Neural cell (in vitro differentiated cells): ENCODE data around the gene GABBR2. TPM values are rescaled to one million over a fixed set of nuclear protein-coding genes. Genes with fewer than 3 reads are reported as not detected.

Experiments
- H2AFZ ChIP-seq: fragments of 200-600, 300-800 bp; sonication (generic), shearing (Covaris generic); 2 replicates; pipeline ENCODE4 v1.6.0; 2014; ENCODE audit warnings: low read depth, mild to moderate bottlenecking, antibody characterized with exemption, low read length, moderate library complexity
- H3F3A ChIP-seq: fragments of 200-600 bp; shearing (Covaris generic); 2 replicates; pipeline ENCODE4 v1.6.1; 2016; ENCODE audit warnings: mild to moderate bottlenecking, moderate library complexity, mixed read lengths, antibody characterized with exemption, low read length; ENCODE audit not compliant: insufficient read depth, poor library complexity, severe bottlenecking
- H3K27ac ChIP-seq: fragments of 200-600, 300-800 bp; sonication (generic), shearing (Covaris generic); 2 replicates; pipeline ENCODE4 v1.5.1; 2014; ENCODE audit warnings: mild to moderate bottlenecking, low read length, moderate library complexity
- H3K27me3 ChIP-seq: fragments of 300-800, 200-600 bp; sonication (generic), shearing (Covaris generic); 2 replicates; pipeline ENCODE4 v1.6.0; 2014; ENCODE audit warnings: mild to moderate bottlenecking, low read depth, low read length, moderate library complexity; ENCODE audit not compliant: insufficient read depth
- H3K36me3 ChIP-seq: fragments of 300-800, 200-600 bp; sonication (generic), shearing (Covaris generic); 2 replicates; pipeline ENCODE4 v1.5.1; 2014; ENCODE audit warnings: mild to moderate bottlenecking, antibody characterized with exemption, low read length, moderate library complexity; ENCODE audit not compliant: insufficient read depth
- H3K4me2 ChIP-seq: fragments of 300-800, 200-600 bp; sonication (generic), shearing (Covaris generic); 2 replicates; pipeline ENCODE4 v1.6.0; 2014; ENCODE audit warnings: mild to moderate bottlenecking, low read length
- H3K4me3 ChIP-seq: fragments of 300-800, 200-600 bp; sonication (generic), shearing (Covaris generic); 2 replicates; pipeline ENCODE4 v1.5.1; 2014; ENCODE audit warnings: mild to moderate bottlenecking, low read length, moderate library complexity
- H3K79me2 ChIP-seq: fragments of 200-600 bp; shearing (Covaris generic); replicated peaks from 2 replicates; pipeline ENCODE4 v1.6.0; 2014; ENCODE audit warnings: mild to moderate bottlenecking, low read length, moderate library complexity; ENCODE audit not compliant: insufficient read depth
- H3K9ac ChIP-seq: fragments of 300-800, 200-600 bp; sonication (generic), shearing (Covaris generic); 2 replicates; pipeline ENCODE4 v1.6.1; 2016; ENCODE audit warnings: mild to moderate bottlenecking, low read length, mixed read lengths
- H3K9me2 ChIP-seq: fragments of 200-600 bp; shearing (Covaris generic); 2 replicates; pipeline ENCODE4 v1.6.1; 2016; ENCODE audit warnings: mild to moderate bottlenecking, low read length, mixed read lengths; ENCODE audit not compliant: insufficient read depth
- H3K9me3 ChIP-seq: fragments of 200-600, 300-800 bp; sonication (generic), shearing (Covaris generic); 2 replicates; pipeline ENCODE4 v1.6.1; 2016; ENCODE audit warnings: mild to moderate bottlenecking, mixed run types, low read length, moderate library complexity, mixed read lengths
- H4K20me1 ChIP-seq: fragments of 200-600 bp; shearing (Covaris generic); 2 replicates; pipeline ENCODE4 v1.6.1; 2016; ENCODE audit warnings: mild to moderate bottlenecking, mixed run types; ENCODE audit not compliant: insufficient read depth
- EP300 ChIP-seq: fragments of 450-650 bp; conservative IDR thresholded peaks from 2 replicates; pipeline ENCODE4 v1.6.1; 2014; ENCODE audit warnings: antibody characterized with exemption, mild to moderate bottlenecking, moderate library complexity; ENCODE audit not compliant: poor library complexity, severe bottlenecking
- EZH2 ChIP-seq: fragments of 200-600, 300-800 bp; shearing (Covaris generic), sonication (generic); IDR thresholded peaks from 2 replicates; pipeline ENCODE4 v1.6.1; 2014; ENCODE audit warnings: antibody characterized with exemption, low read length, borderline replicate concordance, mild to moderate bottlenecking; ENCODE audit not compliant: insufficient read depth, poor library complexity, severe bottlenecking
- MXI1 ChIP-seq: fragments of 450-650 bp; conservative IDR thresholded peaks from 2 replicates; pipeline ENCODE4 v1.6.1; 2014; ENCODE audit warnings: antibody characterized with exemption, mild to moderate bottlenecking; ENCODE audit not compliant: poor library complexity, severe bottlenecking
- POLR2AphosphoS5 ChIP-seq: IDR thresholded peaks from 2 replicates; pipeline ENCODE4 v1.6.1; 2012
- RAD21 ChIP-seq: fragments of 450-650 bp; conservative IDR thresholded peaks from 2 replicates; pipeline ENCODE4 v1.6.1; 2014; ENCODE audit warnings: antibody characterized with exemption, mild to moderate bottlenecking, moderate library complexity
- SMC3 ChIP-seq: fragments of 450-650 bp; conservative IDR thresholded peaks from 2 replicates; pipeline ENCODE4 v1.6.1; 2014; ENCODE audit warnings: antibody characterized with exemption, mild to moderate bottlenecking, moderate library complexity; ENCODE audit not compliant: poor library complexity
- TAF1 ChIP-seq: IDR thresholded peaks from 2 replicates; pipeline ENCODE4 v1.6.1; 2012; ENCODE audit warnings: low read depth
- polyA plus RNA-seq: library from polyadenylated mRNA; depleted of rRNA; stranded (reverse); fragments of >200 nt; gene quantifications from 2 replicates; pipeline ENCODE4 v1.2.3, GENCODE V29; 2014
- TF ChIP-seq, protein P1 (sequence below): fragments of 450-650 bp; IDR thresholded peaks from 2 replicates; pipeline ENCODE4 v1.5.1; 2014; ENCODE audit warnings: antibody characterized with exemption, mild to moderate bottlenecking, moderate library complexity; ENCODE audit not compliant: poor library complexity, severe bottlenecking
- TF ChIP-seq, protein P2 (sequence below): IDR thresholded peaks from 2 replicates; pipeline ENCODE4 v1.6.1; 2012; ENCODE audit warnings: borderline replicate concordance

GABBR2 gene
- polyA plus RNA-seq, 1 donor from 2014 or later, result 7.1 TPM

DNA sequence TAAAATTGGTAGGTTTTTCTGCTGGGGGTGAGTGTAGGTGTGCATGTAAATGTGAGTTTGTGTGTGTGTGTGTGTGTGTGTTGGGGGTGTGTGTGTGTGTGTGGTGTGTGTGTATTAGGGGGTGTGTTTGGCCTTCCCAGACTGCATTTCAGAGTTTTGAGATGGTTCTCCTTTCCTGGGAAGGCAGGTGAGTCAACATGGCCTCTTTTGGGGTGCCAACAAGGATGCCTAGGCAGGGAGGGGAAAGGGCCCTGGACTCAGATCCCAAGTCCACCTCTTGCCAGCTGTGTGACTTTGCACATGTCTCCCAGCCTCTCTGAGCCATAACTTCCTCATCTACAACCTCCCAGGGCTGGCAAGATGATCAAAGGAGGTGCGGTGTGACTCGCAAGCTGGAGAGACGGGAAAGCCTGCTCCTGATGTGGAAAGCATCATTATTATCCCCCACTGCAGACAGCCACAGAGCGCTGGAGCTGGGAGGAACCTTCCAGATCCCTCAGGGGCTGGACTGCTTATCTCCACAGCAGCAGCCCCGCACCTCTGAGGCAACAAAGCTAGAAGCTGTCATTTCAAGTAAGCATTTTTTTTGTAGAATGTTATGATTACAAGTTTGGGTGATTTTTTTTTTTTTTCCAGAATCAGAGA is 389.8 kb downstream of the GABBR2 start:
- H4K20me1 ChIP-seq, result no peaks in the 10 kb centered on the region
- H3K4me3 ChIP-seq, result no peak overlapping the region
- no peak overlapping the region for H2AFZ ChIP-seq
- no peak overlapping the region for H3K9ac ChIP-seq
- no peaks in the 10 kb centered on the region for H3F3A ChIP-seq
- no peak overlapping the region for H3K4me2 ChIP-seq
- H3K9me3 ChIP-seq, result no peaks in the 10 kb centered on the region
- TF ChIP-seq POLR2AphosphoS5, result no peak
- TF ChIP-seq, protein P1, sequence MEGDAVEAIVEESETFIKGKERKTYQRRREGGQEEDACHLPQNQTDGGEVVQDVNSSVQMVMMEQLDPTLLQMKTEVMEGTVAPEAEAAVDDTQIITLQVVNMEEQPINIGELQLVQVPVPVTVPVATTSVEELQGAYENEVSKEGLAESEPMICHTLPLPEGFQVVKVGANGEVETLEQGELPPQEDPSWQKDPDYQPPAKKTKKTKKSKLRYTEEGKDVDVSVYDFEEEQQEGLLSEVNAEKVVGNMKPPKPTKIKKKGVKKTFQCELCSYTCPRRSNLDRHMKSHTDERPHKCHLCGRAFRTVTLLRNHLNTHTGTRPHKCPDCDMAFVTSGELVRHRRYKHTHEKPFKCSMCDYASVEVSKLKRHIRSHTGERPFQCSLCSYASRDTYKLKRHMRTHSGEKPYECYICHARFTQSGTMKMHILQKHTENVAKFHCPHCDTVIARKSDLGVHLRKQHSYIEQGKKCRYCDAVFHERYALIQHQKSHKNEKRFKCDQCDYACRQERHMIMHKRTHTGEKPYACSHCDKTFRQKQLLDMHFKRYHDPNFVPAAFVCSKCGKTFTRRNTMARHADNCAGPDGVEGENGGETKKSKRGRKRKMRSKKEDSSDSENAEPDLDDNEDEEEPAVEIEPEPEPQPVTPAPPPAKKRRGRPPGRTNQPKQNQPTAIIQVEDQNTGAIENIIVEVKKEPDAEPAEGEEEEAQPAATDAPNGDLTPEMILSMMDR, result no peak
- TF ChIP-seq TAF1, result no peak
- TF ChIP-seq SMC3, result no peak
- TF ChIP-seq RAD21, result no peak
- no peak for TF ChIP-seq EZH2
- no peak for TF ChIP-seq EP300
- TF ChIP-seq, protein P2, sequence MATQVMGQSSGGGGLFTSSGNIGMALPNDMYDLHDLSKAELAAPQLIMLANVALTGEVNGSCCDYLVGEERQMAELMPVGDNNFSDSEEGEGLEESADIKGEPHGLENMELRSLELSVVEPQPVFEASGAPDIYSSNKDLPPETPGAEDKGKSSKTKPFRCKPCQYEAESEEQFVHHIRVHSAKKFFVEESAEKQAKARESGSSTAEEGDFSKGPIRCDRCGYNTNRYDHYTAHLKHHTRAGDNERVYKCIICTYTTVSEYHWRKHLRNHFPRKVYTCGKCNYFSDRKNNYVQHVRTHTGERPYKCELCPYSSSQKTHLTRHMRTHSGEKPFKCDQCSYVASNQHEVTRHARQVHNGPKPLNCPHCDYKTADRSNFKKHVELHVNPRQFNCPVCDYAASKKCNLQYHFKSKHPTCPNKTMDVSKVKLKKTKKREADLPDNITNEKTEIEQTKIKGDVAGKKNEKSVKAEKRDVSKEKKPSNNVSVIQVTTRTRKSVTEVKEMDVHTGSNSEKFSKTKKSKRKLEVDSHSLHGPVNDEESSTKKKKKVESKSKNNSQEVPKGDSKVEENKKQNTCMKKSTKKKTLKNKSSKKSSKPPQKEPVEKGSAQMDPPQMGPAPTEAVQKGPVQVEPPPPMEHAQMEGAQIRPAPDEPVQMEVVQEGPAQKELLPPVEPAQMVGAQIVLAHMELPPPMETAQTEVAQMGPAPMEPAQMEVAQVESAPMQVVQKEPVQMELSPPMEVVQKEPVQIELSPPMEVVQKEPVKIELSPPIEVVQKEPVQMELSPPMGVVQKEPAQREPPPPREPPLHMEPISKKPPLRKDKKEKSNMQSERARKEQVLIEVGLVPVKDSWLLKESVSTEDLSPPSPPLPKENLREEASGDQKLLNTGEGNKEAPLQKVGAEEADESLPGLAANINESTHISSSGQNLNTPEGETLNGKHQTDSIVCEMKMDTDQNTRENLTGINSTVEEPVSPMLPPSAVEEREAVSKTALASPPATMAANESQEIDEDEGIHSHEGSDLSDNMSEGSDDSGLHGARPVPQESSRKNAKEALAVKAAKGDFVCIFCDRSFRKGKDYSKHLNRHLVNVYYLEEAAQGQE, result no peak
- no peak for TF ChIP-seq MXI1
- no peaks in the 10 kb centered on the region for H3K36me3 ChIP-seq
- no peaks in the 10 kb centered on the region for H3K79me2 ChIP-seq
- H3K9me2 ChIP-seq, result no peaks in the 10 kb centered on the region
- H3K27me3 ChIP-seq, result no peaks in the 10 kb centered on the region
- no peak overlapping the region for H3K27ac ChIP-seq

DNA sequence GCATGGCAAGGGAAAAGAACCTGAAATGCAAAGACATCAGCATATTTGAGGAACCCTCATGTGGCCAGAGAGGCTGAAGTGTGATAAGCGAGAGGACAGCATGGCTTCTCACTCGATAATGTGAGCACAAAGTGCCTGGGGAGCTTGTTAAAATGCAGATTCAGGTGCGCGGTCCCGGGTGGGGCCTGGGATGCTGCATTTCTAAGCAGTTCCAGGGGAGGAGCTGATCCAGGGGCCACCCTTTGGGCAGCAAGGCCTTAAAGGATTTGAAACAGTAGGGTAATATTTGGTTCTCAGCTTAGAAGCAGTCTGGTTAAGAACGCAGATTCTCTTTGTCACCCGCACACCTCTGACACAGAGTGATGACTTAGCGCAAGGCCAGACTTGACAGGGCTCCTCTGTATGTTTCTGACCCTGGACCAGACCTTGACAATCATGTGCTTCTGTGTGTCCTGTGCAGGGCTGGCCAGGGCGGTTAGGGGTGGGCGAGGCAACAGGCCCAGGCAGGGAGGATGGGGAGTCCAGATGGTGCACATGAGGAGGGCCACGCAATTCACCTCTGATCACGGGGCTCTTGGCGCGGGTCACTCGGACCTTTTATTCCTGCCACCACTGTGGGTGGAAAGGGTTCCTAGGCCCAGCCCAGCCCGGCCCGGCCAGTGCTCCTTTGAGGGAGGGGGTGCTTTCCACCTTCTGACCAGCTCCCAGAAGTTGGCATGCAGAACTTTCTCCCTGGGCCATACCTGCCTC is 390.5 kb downstream of the GABBR2 start:
- no peaks in the 10 kb centered on the region for H3K9me2 ChIP-seq
- H3K9ac ChIP-seq, result no peak overlapping the region
- no peak overlapping the region for H3K4me2 ChIP-seq
- no peaks in the 10 kb centered on the region for H3K27me3 ChIP-seq
- no peaks in the 10 kb centered on the region for H3K79me2 ChIP-seq
- TF ChIP-seq, protein P2, result no peak
- no peak for TF ChIP-seq SMC3
- TF ChIP-seq POLR2AphosphoS5, result no peak
- TF ChIP-seq TAF1, result no peak
- TF ChIP-seq RAD21, result no peak
- TF ChIP-seq EP300, result no peak
- no peaks in the 10 kb centered on the region for H3K36me3 ChIP-seq
- H3F3A ChIP-seq, result no peaks in the 10 kb centered on the region
- no peaks in the 10 kb centered on the region for H4K20me1 ChIP-seq
- H3K9me3 ChIP-seq, result no peaks in the 10 kb centered on the region
- no peak overlapping the region for H3K27ac ChIP-seq
- H2AFZ ChIP-seq, result no peak overlapping the region
- no peak overlapping the region for H3K4me3 ChIP-seq
